SU-DHL-6 (cell line): Measurements from ENCODE around the gene RTBDN.

Experiments used
- CTCF ChIP-seq: fragments of 200-600 bp; sonication (generic); IDR thresholded peaks from one replicate; pipeline ENCODE4 v1.5.1; 2017; ENCODE audit warnings: antibody characterized with exemption, mild to moderate bottlenecking, low read length, moderate library complexity; ENCODE audit not compliant: insufficient read depth, poor library complexity, severe bottlenecking
- EZH2phosphoT487 ChIP-seq: fragments of 200-600 bp; sonication (generic), shearing (Covaris generic); conservative IDR thresholded peaks from 2 replicates; pipeline ENCODE4 v1.6.1; 2018; ENCODE audit warnings: mild to moderate bottlenecking, antibody characterized with exemption, low read length, moderate library complexity, mixed read lengths

- TF ChIP-seq CTCF (no peak), EZH2phosphoT487 (no peak)
Observed at GRCh38 chr19:12786141-12786870, 48.1 kb downstream of the RTBDN start.
